Measurements from ENCODE around the gene CRTAC1. TPM values are rescaled to one million over a fixed set of nuclear protein-coding genes. Genes with fewer than 3 reads are reported as not detected.

Gene CRTAC1
- total RNA-seq, 1 donor from 2014 or later: 0.30 TPM

DNA sequence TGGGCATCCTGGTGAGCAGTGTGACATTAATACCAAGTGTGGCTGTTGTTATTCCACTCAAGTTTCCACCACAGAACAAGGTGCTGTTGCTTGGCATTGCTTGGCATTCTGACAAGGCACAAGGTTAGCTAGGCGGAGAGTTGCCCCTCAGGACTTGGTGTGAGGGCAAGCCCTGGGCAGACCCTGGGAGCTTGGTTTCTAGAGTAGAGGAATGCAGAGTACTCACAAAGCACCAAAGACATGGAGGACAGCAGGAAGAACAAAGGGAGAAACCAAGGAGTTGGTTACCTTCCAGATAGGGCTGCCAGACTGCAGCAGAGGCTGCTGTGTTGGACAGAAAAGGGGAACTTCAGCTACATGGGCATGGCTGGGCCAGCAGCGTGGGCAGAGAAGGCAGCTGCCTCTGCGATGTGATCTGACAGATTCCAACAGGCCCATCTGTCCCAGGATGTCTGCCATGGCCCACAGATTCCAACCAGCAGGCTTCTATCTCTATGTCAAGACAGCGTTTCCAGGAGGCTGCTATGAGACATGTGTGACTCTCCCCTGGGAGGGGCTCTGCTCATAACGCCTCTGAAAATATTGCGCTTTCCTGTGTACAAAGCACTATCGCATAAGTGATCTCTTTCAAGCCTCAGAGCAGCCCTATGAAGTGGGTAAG, 178.9 kb downstream of the CRTAC1 start:
- H3K4me3 ChIP-seq: no peak overlapping the region
- no peak overlapping the region for H2AFZ ChIP-seq (replicated peaks)
- peaks cover 32% of the 10 kb centered on the region for H3K27me3 Mint-ChIP-seq (ENCODE audit: insufficient read depth, low read depth)
- DNase-seq (ENCODE audit: low spot score): no peak
- TF ChIP-seq EZH2phosphoT487 (IDR thresholded peaks at IDR 0.05): no peak
- no peak for TF ChIP-seq EZH2 (IDR thresholded peaks at IDR 0.05)
- TF ChIP-seq, protein P1, sequence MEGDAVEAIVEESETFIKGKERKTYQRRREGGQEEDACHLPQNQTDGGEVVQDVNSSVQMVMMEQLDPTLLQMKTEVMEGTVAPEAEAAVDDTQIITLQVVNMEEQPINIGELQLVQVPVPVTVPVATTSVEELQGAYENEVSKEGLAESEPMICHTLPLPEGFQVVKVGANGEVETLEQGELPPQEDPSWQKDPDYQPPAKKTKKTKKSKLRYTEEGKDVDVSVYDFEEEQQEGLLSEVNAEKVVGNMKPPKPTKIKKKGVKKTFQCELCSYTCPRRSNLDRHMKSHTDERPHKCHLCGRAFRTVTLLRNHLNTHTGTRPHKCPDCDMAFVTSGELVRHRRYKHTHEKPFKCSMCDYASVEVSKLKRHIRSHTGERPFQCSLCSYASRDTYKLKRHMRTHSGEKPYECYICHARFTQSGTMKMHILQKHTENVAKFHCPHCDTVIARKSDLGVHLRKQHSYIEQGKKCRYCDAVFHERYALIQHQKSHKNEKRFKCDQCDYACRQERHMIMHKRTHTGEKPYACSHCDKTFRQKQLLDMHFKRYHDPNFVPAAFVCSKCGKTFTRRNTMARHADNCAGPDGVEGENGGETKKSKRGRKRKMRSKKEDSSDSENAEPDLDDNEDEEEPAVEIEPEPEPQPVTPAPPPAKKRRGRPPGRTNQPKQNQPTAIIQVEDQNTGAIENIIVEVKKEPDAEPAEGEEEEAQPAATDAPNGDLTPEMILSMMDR (IDR thresholded peaks at IDR 0.05): no peak
- H3K27me3 ChIP-seq: peaks cover 95% of the 10 kb centered on the region
- no peaks in the 10 kb centered on the region for H3K4me1 ChIP-seq
- H3K4me1 Mint-ChIP-seq: peaks cover 9% of the 10 kb centered on the region
- H3K36me3 ChIP-seq: no peaks in the 10 kb centered on the region
- no peak overlapping the region for H3K4me3 Mint-ChIP-seq
- H3K9me3 Mint-ChIP-seq: no peaks in the 10 kb centered on the region
- no peak overlapping the region for H3K27ac ChIP-seq
- H3K4me2 ChIP-seq: no peak overlapping the region
- H3K79me2 ChIP-seq (ENCODE audit: low read depth): no peaks in the 10 kb centered on the region
- no peaks in the 10 kb centered on the region for H3K36me3 Mint-ChIP-seq
- no peak overlapping the region for H3K27ac Mint-ChIP-seq
- peaks cover 28% of the 10 kb centered on the region for H4K20me1 ChIP-seq (ENCODE audit: low read depth)
- no peaks in the 10 kb centered on the region for H3K9me3 ChIP-seq (ENCODE audit: low read depth)
- H3F3A ChIP-seq (ENCODE audit: low read depth): no peaks in the 10 kb centered on the region
- no peak overlapping the region for H3K9ac ChIP-seq

- H3K36me3 Mint-ChIP-seq: no peaks in the 10 kb centered on the region
- Histone ChIP-seq H4K20me1 (ENCODE audit: low read depth) (peaks cover 28% of the 10 kb centered on the region), H2AFZ (replicated peaks) (no peak overlapping the region), H3K4me1 (no peaks in the 10 kb centered on the region), H3K9ac (no peak overlapping the region), H3K9me3 (ENCODE audit: low read depth) (no peaks in the 10 kb centered on the region), H3K36me3 (no peaks in the 10 kb centered on the region), H3K27me3 (peaks cover 98% of the 10 kb centered on the region), H3F3A (ENCODE audit: low read depth) (no peaks in the 10 kb centered on the region), H3K79me2 (ENCODE audit: low read depth) (no peaks in the 10 kb centered on the region), H3K4me3 (peak overlapping the region; percentile 32), H3K27ac (no peak overlapping the region), H3K4me2 (peak overlapping the region; percentile 70)
- no peaks in the 10 kb centered on the region for H3K9me3 Mint-ChIP-seq
- H3K27me3 Mint-ChIP-seq (ENCODE audit: insufficient read depth, low read depth): peaks cover 32% of the 10 kb centered on the region
- peak overlapping the region; percentile 70 for H3K4me3 Mint-ChIP-seq
- H3K4me1 Mint-ChIP-seq: peaks cover 9% of the 10 kb centered on the region
- no peak overlapping the region for H3K27ac Mint-ChIP-seq
- DNase-seq (ENCODE audit: low spot score): peak; percentile 53
- TF ChIP-seq EZH2 (IDR thresholded peaks at IDR 0.05) (no peak), EZH2phosphoT487 (IDR thresholded peaks at IDR 0.05) (no peak)
- TF ChIP-seq, protein P1 (IDR thresholded peaks at IDR 0.05): no peak
Observed at GRCh38 chr10:97850446-97850845, 180.0 kb downstream of the CRTAC1 start.

GRCh38 chr10:97849687-97850402, 180.6 kb downstream of the CRTAC1 start, which contains the start of gene GOLGA7B:
TSS of gene GOLGA7B (plus strand) at chr10:97849843. CDS start at chr10:97850304, 461 bp downstream.
- Histone ChIP-seq H2AFZ (replicated peaks) (no peak within 1 kb of the TSS), H3K9ac (no peak within 1 kb of the TSS), H3K4me3 (peak within 1 kb of the TSS; percentile 57), H3K27ac (no peak within 1 kb of the TSS), H3K36me3 (no peaks in the 10 kb centered on the region), H3K79me2 (ENCODE audit: low read depth) (no peaks in the 10 kb centered on the region), H3K4me1 (no peaks in the 10 kb centered on the region), H3F3A (ENCODE audit: low read depth) (no peaks in the 10 kb centered on the region), H3K27me3 (peaks cover 96% of the 10 kb centered on the region), H3K4me2 (peak within 1 kb of the TSS; percentile 89), H4K20me1 (ENCODE audit: low read depth) (peaks cover 28% of the 10 kb centered on the region), H3K9me3 (ENCODE audit: low read depth) (no peaks in the 10 kb centered on the region)
- peaks cover 9% of the 10 kb centered on the region for H3K4me1 Mint-ChIP-seq
- H3K27ac Mint-ChIP-seq: no peak within 1 kb of the TSS
- no peaks in the 10 kb centered on the region for H3K36me3 Mint-ChIP-seq
- DNase-seq (ENCODE audit: low spot score): peak; percentile 97
- TF ChIP-seq EZH2 (IDR thresholded peaks at IDR 0.05): peak; percentile 16
- TF ChIP-seq, protein P1 (IDR thresholded peaks at IDR 0.05): no peak
- peaks cover 32% of the 10 kb centered on the region for H3K27me3 Mint-ChIP-seq (ENCODE audit: insufficient read depth, low read depth)
- no peaks in the 10 kb centered on the region for H3K9me3 Mint-ChIP-seq
- peak within 1 kb of the TSS; percentile 75 for H3K4me3 Mint-ChIP-seq
